GM23248 (cell line): ENCODE results near the gene IL36G.

Source experiments
- EZH2 ChIP-seq: fragments of 200-600 bp; sonication (generic); IDR thresholded peaks from 2 replicates; pipeline ENCODE4 v1.6.1; 2018; ENCODE audit warnings: antibody characterized with exemption, mild to moderate bottlenecking; ENCODE audit not compliant: insufficient read depth, poor library complexity, severe bottlenecking
- EZH2phosphoT487 ChIP-seq: fragments of 200-600 bp; sonication (generic); IDR thresholded peaks from 2 replicates; pipeline ENCODE4 v1.6.1; 2018; ENCODE audit warnings: antibody characterized with exemption, moderate library complexity, mild to moderate bottlenecking, low read depth; ENCODE audit not compliant: insufficient read depth

DNA sequence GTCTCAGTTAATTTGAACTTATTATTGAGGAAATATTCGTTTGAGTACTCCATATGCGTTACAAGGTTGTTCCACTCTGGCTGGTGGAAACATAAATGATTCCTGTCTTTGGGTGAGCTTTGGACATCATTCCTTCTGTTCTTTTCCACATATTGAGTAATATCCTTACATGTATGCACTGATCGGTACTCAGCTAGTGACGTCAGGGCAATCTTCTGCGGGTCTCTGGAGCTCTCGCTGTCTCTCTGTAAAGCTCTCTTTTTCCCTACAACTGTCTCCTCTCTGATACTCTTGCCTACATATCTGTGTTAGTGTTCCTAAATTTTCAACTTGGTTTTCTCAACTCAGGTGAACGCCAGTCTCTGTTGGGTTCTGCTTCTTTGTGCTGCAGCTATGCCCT, 23.4 kb upstream of the IL36G start:
- TF ChIP-seq EZH2phosphoT487 (no peak), EZH2 (no peak)
